ENCODE measurements around the gene MBP. TPM values are rescaled to one million over a fixed set of nuclear protein-coding genes. Genes with fewer than 3 reads are reported as not detected.
A peak's percentile ranks its signal among the peaks of the same experiment; 100 is the strongest.

The MBP gene
- total RNA-seq, 4 donors from 2014 or later, result 23.2 to 34.7 (median 28.2) TPM

DNA sequence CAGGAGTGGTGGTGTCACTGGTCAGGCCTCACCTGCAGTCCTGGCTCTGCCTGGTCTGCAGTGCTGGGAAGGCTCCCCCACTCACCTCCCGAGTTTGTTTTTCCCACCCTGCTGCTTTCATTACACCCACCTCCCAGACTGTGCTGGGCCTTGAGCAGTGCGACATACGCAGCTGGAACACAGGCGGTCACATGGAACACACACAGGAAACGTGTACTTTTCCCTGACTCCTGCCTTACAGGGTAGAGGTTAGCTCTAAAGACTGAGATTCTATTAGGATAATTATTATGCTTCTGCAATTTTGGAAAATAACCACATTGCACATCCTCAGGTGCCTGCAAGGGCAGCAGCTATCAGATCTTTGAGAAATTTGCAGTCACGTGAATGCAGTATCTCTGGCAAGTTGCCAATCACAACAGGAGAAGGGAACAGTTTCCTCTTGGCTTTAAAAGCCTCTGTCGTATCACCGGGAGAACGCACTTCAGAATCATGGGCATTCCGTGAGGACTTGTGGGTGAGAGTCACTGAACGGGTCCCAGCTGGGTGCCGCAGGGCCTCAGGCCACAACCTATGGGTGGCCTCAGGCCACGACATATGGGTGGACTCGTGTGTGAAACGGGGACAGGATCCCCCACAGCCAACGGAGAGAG, 173.8 kb downstream of the MBP start:
- no peaks in the 10 kb centered on the region for H3K27me3 ChIP-seq
- TF ChIP-seq EP300 (IDR thresholded peaks at IDR 0.05) (no peak), POLR2A (IDR thresholded peaks at IDR 0.05) (no peak), CTCF (IDR thresholded peaks at IDR 0.05) (no peak), POLR2AphosphoS5 (IDR thresholded peaks at IDR 0.05) (no peak)
- WGBS, 2 donors (ENCODE audit: low coverage in 1 of 2), result 46 to 56% methylated on average over 3 of the region's 16 CpGs
- peaks cover 0 to 69% of the 10 kb centered on the region in 2 donors for H3K36me3 ChIP-seq
- H3K4me3 ChIP-seq, result no peak overlapping the region
- no peaks in the 10 kb centered on the region for H3K9me3 ChIP-seq
- no peak overlapping the region for H3K27ac ChIP-seq
- peaks cover 0 to 18% (median 0%) of the 10 kb centered on the region in 3 donors for H3K4me1 ChIP-seq
- peak; percentile 33 for ATAC-seq

GRCh38 chr18:76957384-76958355, 174.9 kb downstream of the MBP start:
- no peak for ATAC-seq
- no peaks in the 10 kb centered on the region for H3K27me3 ChIP-seq
- 92 to 94% methylated on average over 9 to 16 of the region's 18 CpGs for WGBS, 2 donors (ENCODE audit: low coverage in 1 of 2)
- peaks cover 0 to 69% of the 10 kb centered on the region in 2 donors for H3K36me3 ChIP-seq
- H3K27ac ChIP-seq, result no peak overlapping the region
- H3K9me3 ChIP-seq, result no peaks in the 10 kb centered on the region
- no peak for TF ChIP-seq EP300 (IDR thresholded peaks at IDR 0.05)
- TF ChIP-seq POLR2AphosphoS5 (IDR thresholded peaks at IDR 0.05), result no peak
- no peak for TF ChIP-seq POLR2A (IDR thresholded peaks at IDR 0.05)
- no peak for TF ChIP-seq CTCF (IDR thresholded peaks at IDR 0.05)
- no peak overlapping the region for H3K4me3 ChIP-seq
- H3K4me1 ChIP-seq, result peaks cover 0 to 30% (median 9%) of the 10 kb centered on the region in 3 donors

DNA sequence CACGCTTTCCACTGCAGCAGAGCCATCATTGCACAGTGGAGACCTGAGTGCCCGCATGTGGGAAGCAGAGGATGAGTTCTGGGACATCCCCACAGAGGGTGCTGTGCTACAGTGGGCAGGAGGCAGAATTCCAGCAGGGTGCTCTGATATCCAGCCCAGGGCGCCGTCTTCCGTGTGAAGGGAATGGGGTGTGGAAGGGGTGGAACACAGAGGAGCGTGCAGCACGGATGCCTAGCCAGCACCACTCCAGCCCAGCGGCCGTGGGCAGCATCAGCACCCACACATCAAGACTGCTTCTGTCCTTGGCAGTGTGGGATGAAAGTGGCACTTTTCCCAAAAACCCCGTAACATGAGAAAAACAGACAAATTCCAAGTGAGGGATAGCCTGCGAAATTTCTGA, 175.9 kb downstream of the MBP start:
- no peak for ATAC-seq
- Histone ChIP-seq H3K9me3 (no peaks in the 10 kb centered on the region), H3K27me3 (no peaks in the 10 kb centered on the region), H3K4me3 (no peak overlapping the region), H3K27ac (no peak overlapping the region), H3K36me3 (peaks cover 0 to 72% of the 10 kb centered on the region in 2 donors), H3K4me1 (peaks cover 0 to 32% (median 9%) of the 10 kb centered on the region in 3 donors)
- WGBS, 2 donors (ENCODE audit: low coverage in 1 of 2), result 89% methylated on average over 3 to 8 of the region's 11 CpGs
- no peak for TF ChIP-seq POLR2AphosphoS5 (IDR thresholded peaks at IDR 0.05)
- no peak for TF ChIP-seq EP300 (IDR thresholded peaks at IDR 0.05)
- no peak for TF ChIP-seq POLR2A (IDR thresholded peaks at IDR 0.05)
- TF ChIP-seq CTCF (IDR thresholded peaks at IDR 0.05), result no peak

GRCh38 chr18:76955524-76956170, 176.9 kb downstream of the MBP start:
- WGBS, 2 donors (ENCODE audit: low coverage in 1 of 2), result 89 to 92% methylated on average over 6 to 9 of the region's 28 CpGs
- Histone ChIP-seq H3K27ac (no peak overlapping the region), H3K4me3 (no peak overlapping the region), H3K36me3 (peaks cover 0 to 72% of the 10 kb centered on the region in 2 donors), H3K27me3 (no peaks in the 10 kb centered on the region), H3K4me1 (peaks cover 0 to 32% (median 9%) of the 10 kb centered on the region in 3 donors), H3K9me3 (no peaks in the 10 kb centered on the region)
- TF ChIP-seq POLR2AphosphoS5 (IDR thresholded peaks at IDR 0.05) (no peak), EP300 (IDR thresholded peaks at IDR 0.05) (no peak), CTCF (IDR thresholded peaks at IDR 0.05) (no peak), POLR2A (IDR thresholded peaks at IDR 0.05) (no peak)
- ATAC-seq, result no peak
